ENCODE results near the gene VLDLR.

The VLDLR gene

DNA sequence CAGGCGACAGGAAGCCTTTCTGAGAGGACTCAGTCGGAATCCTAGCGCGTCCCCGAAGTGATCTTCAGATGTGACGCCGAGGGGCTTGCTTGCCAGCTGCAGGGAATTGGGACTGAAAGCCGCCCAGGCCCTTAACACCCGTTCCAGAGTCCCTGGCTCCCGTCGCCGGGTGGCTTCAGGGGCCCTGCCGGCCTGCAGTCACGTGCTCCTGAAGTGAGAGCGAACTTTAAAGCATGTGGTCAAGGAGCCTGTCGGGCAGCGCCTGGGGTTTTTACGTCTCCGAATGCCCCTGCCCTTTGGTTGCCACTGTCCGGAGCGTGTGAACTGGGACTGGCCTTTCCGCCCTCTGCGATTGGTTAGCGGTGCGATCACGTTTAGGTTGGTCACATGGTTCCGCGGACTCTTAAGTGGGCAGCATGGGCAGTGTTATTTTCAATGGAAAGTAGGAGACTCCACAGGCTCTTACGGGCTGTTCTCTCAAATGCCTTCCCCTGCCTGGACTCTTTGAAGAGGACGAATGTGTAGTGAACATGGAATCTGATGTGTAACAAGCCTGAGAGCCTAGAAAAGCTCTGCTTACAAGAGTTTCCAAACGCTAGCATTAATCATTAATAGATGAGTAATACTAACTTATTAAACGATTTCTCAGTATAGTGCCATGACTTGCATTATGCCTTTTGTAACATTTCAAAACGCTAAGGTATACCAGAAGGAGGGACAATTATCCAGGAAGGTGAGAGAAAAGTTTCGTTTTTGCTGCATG, 1.9 kb downstream of the VLDLR start:
- Histone ChIP-seq H3K36me3 (ENCODE audit: insufficient read depth, low read depth, low read length) (no peaks in the 10 kb centered on the region), H3K4me3 (ENCODE audit: low read length) (peak overlapping the region; percentile 83), H3K27ac (ENCODE audit: low read length) (no peak overlapping the region), H3K27me3 (ENCODE audit: insufficient read depth, low read length) (peaks cover 47% of the 10 kb centered on the region), H3K9ac (ENCODE audit: low read depth, low read length) (peak overlapping the region; percentile 63; the same call in 1 of the 2 replicates), H3K9me3 (ENCODE audit: insufficient read depth, low read depth, low read length) (no peaks in the 10 kb centered on the region), H3K4me1 (ENCODE audit: insufficient read depth, low read length) (peaks cover 18% of the 10 kb centered on the region)

DNA sequence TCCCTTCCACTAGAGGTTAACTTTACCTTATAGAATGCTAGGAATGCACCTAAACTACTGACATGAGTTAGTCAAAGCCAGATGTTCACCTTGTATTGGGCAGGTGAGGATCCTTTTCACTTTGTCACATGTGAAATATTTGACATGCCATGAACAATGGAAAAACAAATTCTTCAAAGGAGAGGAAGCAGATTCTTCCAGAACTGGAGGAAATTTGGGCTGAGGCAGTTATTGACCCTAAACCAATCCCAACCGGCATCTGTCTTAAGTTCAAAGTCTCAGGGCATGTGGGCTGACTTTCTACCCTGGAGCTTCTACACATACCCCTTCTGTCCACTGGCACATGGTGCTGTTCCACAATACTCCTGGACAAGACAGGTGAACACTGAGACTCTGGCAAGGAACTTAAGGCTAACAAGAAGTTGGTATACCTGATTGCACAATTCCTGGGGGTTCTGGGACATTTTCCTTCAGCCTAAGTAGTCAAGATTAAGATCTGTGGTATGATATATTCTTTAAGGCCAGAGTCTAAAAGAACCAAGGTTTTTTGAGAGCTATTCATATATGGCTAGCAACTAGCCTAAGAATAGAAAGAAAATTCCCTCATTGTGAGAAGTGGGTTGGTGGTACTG, 2.6 kb downstream of the VLDLR start:
- H3K4me1 ChIP-seq (ENCODE audit: insufficient read depth, low read length), result peaks cover 19% of the 10 kb centered on the region
- no peaks in the 10 kb centered on the region for H3K9me3 ChIP-seq (ENCODE audit: insufficient read depth, low read depth, low read length)
- H3K27me3 ChIP-seq (ENCODE audit: insufficient read depth, low read length), result peaks cover 43% of the 10 kb centered on the region
- no peaks in the 10 kb centered on the region for H3K36me3 ChIP-seq (ENCODE audit: insufficient read depth, low read depth, low read length)
- peak overlapping the region; percentile 83 for H3K4me3 ChIP-seq (ENCODE audit: low read length)
- no peak overlapping the region; the same call in none of the 2 replicates for H3K9ac ChIP-seq (ENCODE audit: low read depth, low read length)
- no peak overlapping the region for H3K27ac ChIP-seq (ENCODE audit: low read length)

DNA sequence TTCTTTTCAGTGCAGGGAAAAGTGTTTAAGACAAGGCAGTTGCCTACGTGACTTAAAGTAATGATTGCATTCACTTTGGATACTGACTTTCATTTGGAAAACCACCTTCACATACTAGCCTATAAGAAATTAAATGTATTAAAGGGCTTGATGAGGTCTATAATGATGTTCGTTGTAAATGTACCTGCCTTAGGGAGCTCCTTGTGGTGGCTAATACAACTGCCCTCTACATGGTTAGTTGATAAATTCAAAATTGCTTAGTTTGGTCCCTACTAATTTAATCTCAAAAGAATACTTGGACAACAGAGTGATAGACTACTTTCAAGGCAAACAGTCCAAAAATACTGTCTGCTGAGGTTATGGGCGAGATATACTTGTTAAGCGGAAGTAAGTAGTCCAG, 3.8 kb downstream of the VLDLR start:
- no peak overlapping the region for H3K4me3 ChIP-seq (ENCODE audit: low read length)
- peaks cover 18% of the 10 kb centered on the region for H3K4me1 ChIP-seq (ENCODE audit: insufficient read depth, low read length)
- H3K36me3 ChIP-seq (ENCODE audit: insufficient read depth, low read depth, low read length), result no peaks in the 10 kb centered on the region
- no peaks in the 10 kb centered on the region for H3K9me3 ChIP-seq (ENCODE audit: insufficient read depth, low read depth, low read length)
- H3K27me3 ChIP-seq (ENCODE audit: insufficient read depth, low read length), result peaks cover 30% of the 10 kb centered on the region
- H3K9ac ChIP-seq (ENCODE audit: low read depth, low read length), result no peak overlapping the region
- H3K27ac ChIP-seq (ENCODE audit: low read length), result no peak overlapping the region

GRCh38 chr9:2628919-2629318, 7.3 kb downstream of the VLDLR start:
- Histone ChIP-seq H3K27me3 (ENCODE audit: insufficient read depth, low read length) (peaks cover 5% of the 10 kb centered on the region), H3K9ac (ENCODE audit: low read depth, low read length) (no peak overlapping the region), H3K4me3 (ENCODE audit: low read length) (no peak overlapping the region), H3K27ac (ENCODE audit: low read length) (no peak overlapping the region), H3K36me3 (ENCODE audit: insufficient read depth, low read depth, low read length) (no peaks in the 10 kb centered on the region), H3K4me1 (ENCODE audit: insufficient read depth, low read length) (peaks cover 23% of the 10 kb centered on the region), H3K9me3 (ENCODE audit: insufficient read depth, low read depth, low read length) (no peaks in the 10 kb centered on the region)

DNA sequence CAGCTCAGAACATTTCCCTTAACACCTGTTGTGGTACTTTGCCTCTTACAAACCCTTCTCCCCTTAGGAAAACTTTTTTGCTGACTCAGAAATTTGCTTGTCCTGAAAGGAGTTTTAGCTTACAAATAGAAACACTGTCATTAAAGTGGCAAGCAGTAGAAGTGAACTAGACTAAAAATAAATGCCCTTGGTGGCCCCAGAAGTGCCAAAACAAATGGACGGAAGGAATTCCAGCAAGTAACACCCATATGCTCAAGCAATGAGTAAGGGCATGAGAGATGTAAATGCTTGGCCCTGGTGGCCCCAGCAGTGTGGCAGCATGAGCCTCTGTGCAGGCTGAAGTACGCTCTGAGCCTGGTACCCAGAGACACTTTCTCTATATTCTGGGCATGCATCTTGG, 8.6 kb downstream of the VLDLR start:
- Histone ChIP-seq H3K9ac (ENCODE audit: low read depth, low read length) (no peak overlapping the region), H3K27me3 (ENCODE audit: insufficient read depth, low read length) (no peaks in the 10 kb centered on the region), H3K27ac (ENCODE audit: low read length) (no peak overlapping the region), H3K9me3 (ENCODE audit: insufficient read depth, low read depth, low read length) (no peaks in the 10 kb centered on the region), H3K36me3 (ENCODE audit: insufficient read depth, low read depth, low read length) (peaks cover under 1% of the 10 kb centered on the region; the same call in 1 of the 2 replicates), H3K4me1 (ENCODE audit: insufficient read depth, low read length) (peaks cover 15% of the 10 kb centered on the region), H3K4me3 (ENCODE audit: low read length) (no peak overlapping the region)

GRCh38 chr9:2631263-2631662, 9.7 kb downstream of the VLDLR start:
- Histone ChIP-seq H3K27ac (ENCODE audit: low read length) (no peak overlapping the region), H3K9me3 (ENCODE audit: insufficient read depth, low read depth, low read length) (no peaks in the 10 kb centered on the region), H3K36me3 (ENCODE audit: insufficient read depth, low read depth, low read length) (peaks cover 12% of the 10 kb centered on the region; the same call in 1 of the 2 replicates), H3K4me3 (ENCODE audit: low read length) (no peak overlapping the region), H3K27me3 (ENCODE audit: insufficient read depth, low read length) (no peaks in the 10 kb centered on the region), H3K9ac (ENCODE audit: low read depth, low read length) (no peak overlapping the region), H3K4me1 (ENCODE audit: insufficient read depth, low read length) (peaks cover 15% of the 10 kb centered on the region)

- Histone ChIP-seq H3K9me3 (ENCODE audit: insufficient read depth, low read depth, low read length) (no peaks in the 10 kb centered on the region), H3K4me3 (ENCODE audit: low read length) (no peak overlapping the region), H3K9ac (ENCODE audit: low read depth, low read length) (no peak overlapping the region), H3K27ac (ENCODE audit: low read length) (no peak overlapping the region), H3K4me1 (ENCODE audit: insufficient read depth, low read length) (peaks cover 11% of the 10 kb centered on the region; the same call in 1 of the 2 replicates), H3K36me3 (ENCODE audit: insufficient read depth, low read depth, low read length) (peaks cover 31% of the 10 kb centered on the region), H3K27me3 (ENCODE audit: insufficient read depth, low read length) (no peaks in the 10 kb centered on the region)
Measured at GRCh38 chr9:2634153-2634552, 12.6 kb downstream of the VLDLR start.

GRCh38 chr9:2634818-2635217, 13.2 kb downstream of the VLDLR start:
- H3K27me3 ChIP-seq (ENCODE audit: insufficient read depth, low read length), result no peaks in the 10 kb centered on the region
- H3K4me1 ChIP-seq (ENCODE audit: insufficient read depth, low read length), result peaks cover 8% of the 10 kb centered on the region; the same call in 1 of the 2 replicates
- H3K9me3 ChIP-seq (ENCODE audit: insufficient read depth, low read depth, low read length), result no peaks in the 10 kb centered on the region
- peaks cover 37% of the 10 kb centered on the region for H3K36me3 ChIP-seq (ENCODE audit: insufficient read depth, low read depth, low read length)
- H3K9ac ChIP-seq (ENCODE audit: low read depth, low read length), result no peak overlapping the region
- H3K27ac ChIP-seq (ENCODE audit: low read length), result no peak overlapping the region
- H3K4me3 ChIP-seq (ENCODE audit: low read length), result no peak overlapping the region

DNA sequence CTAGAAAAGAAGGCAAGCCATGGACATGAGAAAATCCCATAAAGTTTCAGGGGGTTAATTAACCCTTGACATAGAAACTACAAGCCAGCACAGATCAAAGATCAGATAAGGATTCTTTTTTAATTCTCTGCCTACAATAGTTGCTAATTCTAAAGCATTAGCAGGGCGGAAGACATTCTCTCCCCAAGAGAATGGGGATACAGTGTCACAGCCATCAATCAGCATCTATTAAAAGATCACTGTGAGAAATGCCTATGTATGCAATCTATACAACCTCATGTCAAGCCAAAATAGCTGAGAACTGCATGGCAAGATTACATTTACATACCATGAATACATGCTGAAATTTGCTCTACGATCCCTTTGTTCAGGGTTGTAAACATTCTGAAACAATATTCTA, 14.3 kb downstream of the VLDLR start:
- no peak overlapping the region for H3K9ac ChIP-seq (ENCODE audit: low read depth, low read length)
- no peak overlapping the region for H3K27ac ChIP-seq (ENCODE audit: low read length)
- no peak overlapping the region for H3K4me3 ChIP-seq (ENCODE audit: low read length)
- peaks cover 8% of the 10 kb centered on the region; the same call in 1 of the 2 replicates for H3K4me1 ChIP-seq (ENCODE audit: insufficient read depth, low read length)
- H3K27me3 ChIP-seq (ENCODE audit: insufficient read depth, low read length), result no peaks in the 10 kb centered on the region
- H3K9me3 ChIP-seq (ENCODE audit: insufficient read depth, low read depth, low read length), result no peaks in the 10 kb centered on the region
- peaks cover 48% of the 10 kb centered on the region for H3K36me3 ChIP-seq (ENCODE audit: insufficient read depth, low read depth, low read length)

DNA sequence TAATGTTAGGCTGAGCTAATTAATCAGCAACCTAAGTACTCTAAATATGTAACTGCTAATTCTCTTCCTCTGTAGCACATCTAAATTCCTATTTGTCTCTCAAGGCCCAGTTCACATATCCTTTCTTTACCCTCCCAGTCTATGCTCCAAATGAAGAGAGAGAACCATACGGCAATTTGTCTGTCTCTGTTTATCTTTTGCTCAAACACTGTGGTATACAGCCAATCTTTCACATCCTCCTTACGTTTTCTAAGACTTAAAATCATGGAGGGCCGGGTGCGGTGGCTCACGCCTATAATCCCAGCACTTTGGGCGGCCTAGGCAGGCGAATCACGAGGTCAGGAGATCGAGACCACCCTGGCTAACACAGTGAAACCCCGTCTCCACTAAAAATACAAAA, 15.8 kb downstream of the VLDLR start:
- Histone ChIP-seq H3K27me3 (ENCODE audit: insufficient read depth, low read length) (no peaks in the 10 kb centered on the region), H3K27ac (ENCODE audit: low read length) (no peak overlapping the region), H3K36me3 (ENCODE audit: insufficient read depth, low read depth, low read length) (peaks cover 63% of the 10 kb centered on the region), H3K9ac (ENCODE audit: low read depth, low read length) (no peak overlapping the region), H3K4me3 (ENCODE audit: low read length) (no peak overlapping the region), H3K4me1 (ENCODE audit: insufficient read depth, low read length) (peaks cover 4% of the 10 kb centered on the region; the same call in 1 of the 2 replicates), H3K9me3 (ENCODE audit: insufficient read depth, low read depth, low read length) (no peaks in the 10 kb centered on the region)

GRCh38 chr9:2638871-2639673, 17.5 kb downstream of the VLDLR start:
- Histone ChIP-seq H3K4me3 (ENCODE audit: low read length) (no peak overlapping the region), H3K27ac (ENCODE audit: low read length) (no peak overlapping the region), H3K4me1 (ENCODE audit: insufficient read depth, low read length) (no peaks in the 10 kb centered on the region), H3K36me3 (ENCODE audit: insufficient read depth, low read depth, low read length) (peaks cover 78% of the 10 kb centered on the region), H3K27me3 (ENCODE audit: insufficient read depth, low read length) (no peaks in the 10 kb centered on the region), H3K9me3 (ENCODE audit: insufficient read depth, low read depth, low read length) (no peaks in the 10 kb centered on the region), H3K9ac (ENCODE audit: low read depth, low read length) (no peak overlapping the region)
